ENCODE data around the gene ST3GAL3.
"Not testable (repeated sequence)": the region's sequence is repeated elsewhere in the genome, so short reads cannot be mapped to it uniquely, and the experiment has no call there.

ST3GAL3 gene

DNA sequence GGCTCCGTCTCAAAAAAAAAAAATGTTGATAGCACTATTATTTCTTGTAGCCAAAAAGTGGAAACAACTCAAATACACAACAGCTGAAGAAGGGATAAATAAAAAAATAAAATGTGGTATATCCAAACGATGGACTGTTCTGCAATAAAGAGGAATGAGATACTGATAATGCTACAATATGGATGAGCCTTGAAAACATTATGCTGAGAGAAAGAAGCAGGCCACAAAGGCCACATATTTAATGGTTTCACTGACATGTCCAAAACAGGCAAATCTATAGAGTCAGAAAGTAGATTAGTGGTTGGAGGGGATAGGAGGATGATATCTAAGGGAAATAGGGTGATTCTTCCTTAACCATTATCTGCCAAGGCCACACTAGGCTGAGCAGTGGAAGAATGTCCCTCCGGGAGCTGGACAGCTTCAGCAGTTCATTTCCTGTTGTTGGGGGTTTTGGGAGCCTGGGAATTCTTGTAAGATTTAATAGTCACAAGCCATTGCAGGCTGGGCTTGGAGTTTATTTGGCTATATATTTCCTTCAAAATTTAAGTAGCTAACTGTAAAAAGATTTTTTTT, 53.5 kb downstream of the ST3GAL3 start:
- no peak for DNase-seq

GRCh38 chr1:43763497-43763973, 56.2 kb downstream of the ST3GAL3 start:
- DNase-seq = peak; percentile 7 to 13

DNA sequence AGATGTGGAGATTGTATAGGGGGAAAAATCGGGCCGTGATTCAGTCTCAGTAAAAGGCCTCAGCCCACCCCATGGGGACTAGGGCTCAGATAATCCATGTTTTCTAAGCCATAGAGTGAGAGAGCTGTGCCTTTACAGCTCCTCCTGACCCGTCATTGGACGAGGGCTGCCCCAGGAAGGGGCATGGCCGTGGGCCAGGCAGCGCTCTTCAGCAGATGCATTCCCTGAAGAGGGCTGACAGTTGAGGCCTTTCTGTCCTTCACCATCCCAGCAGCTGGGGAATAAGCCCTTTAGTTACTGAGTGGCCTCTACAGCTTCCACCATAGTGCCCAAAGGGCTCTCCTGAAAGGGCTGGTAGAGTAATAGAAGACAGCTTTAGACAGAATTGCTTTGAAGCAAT, 57.2 kb downstream of the ST3GAL3 start:
- no peak for DNase-seq

DNA sequence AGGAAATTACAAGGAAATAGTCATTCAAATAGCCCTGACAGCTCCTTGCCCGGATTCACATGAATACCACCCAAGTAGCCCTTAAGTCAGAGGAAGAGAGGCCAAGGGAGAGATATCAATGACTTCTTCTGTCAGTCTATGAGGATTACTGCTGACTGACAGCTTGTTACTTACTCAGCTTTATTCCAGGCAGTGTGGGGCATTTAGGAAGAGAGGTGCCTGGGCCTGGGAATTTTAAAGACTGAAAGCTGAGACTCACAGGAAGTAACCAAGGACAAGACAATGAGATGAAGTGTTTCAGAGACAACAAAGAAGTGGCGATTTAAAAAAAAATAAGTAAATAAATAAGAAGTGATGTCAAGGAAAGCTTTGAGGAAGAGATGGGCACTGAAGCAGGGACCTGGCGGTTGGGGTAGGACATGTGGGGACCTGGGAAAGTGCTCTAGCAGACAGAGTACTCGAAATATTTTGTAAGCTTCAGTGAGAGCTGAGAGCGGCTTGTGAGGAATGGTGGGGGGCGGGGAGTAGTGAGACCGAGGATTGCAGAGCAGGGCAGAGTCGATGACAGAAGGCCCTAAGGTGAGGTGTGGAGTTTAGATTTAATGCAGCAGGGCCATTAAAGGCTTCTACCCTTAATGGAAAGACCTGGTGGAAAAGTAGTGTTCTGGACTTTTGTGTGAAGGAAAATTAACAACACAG, 58.9 kb downstream of the ST3GAL3 start:
- no peak for DNase-seq

GRCh38 chr1:43766818-43767525, 59.6 kb downstream of the ST3GAL3 start:
- DNase-seq = no peak

GRCh38 chr1:43768168-43768567, 60.8 kb downstream of the ST3GAL3 start:
- DNase-seq = no peak

- DNase-seq = no peak
Observed at GRCh38 chr1:43769350-43769908, 62.1 kb downstream of the ST3GAL3 start.

DNA sequence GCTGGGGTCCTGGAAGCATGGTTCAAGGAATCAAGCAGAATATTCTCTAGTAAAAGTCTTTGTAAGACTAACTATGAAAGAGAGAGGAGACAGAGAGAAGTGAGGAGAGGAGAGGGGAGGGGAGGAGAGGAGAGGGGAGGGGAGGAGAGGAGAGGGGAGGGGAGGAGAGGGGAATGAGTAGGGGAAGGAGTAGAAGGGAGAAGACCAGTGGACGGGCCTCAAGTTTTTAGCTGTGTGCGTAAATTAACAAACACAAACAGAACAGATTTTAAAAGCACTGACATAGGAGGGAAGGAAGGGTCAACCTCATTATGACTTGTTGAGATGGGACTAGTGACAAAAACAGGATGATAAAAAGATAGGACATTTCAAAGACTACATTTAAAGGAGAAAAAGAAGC, 62.8 kb downstream of the ST3GAL3 start:
- DNase-seq = no peak

DNA sequence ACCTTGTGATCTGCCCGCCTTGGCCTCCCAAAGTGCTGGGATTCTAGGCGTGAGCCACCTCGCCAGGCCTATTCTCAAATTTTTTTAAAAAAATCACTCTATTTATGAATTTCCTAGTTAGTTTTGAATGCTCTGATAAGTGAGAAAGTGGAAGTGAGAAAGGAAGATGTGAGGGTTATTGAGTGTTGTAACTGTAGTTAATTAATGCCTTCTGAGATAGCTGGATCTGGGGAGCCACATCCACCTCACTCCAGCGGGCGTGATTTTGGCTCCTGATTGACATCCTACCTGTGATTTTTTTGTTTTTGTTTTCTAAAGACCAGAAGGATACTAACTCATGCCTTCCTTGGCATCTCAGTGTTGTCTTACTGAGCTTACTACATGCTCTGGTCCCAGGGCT, 65.6 kb downstream of the ST3GAL3 start:
- DNase-seq = no peak

DNA sequence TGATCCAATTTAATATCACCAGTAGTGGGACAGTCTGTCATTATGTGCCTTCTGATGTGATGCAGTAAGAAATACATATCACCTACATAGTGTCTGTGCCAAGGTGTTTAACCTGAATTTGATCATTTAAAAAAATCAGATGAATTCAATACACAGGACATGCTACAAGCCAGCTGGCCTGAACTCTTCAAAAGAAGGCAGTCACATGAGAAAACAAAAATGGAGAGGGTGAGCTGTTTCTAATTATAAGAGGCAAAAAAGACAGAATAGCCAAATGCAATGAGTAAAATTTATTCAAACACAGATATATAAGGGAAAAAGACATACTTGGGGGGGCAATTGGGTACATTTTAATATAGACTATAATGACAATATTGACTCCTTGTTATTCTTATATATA, 66.5 kb downstream of the ST3GAL3 start:
- DNase-seq = no peak

DNA sequence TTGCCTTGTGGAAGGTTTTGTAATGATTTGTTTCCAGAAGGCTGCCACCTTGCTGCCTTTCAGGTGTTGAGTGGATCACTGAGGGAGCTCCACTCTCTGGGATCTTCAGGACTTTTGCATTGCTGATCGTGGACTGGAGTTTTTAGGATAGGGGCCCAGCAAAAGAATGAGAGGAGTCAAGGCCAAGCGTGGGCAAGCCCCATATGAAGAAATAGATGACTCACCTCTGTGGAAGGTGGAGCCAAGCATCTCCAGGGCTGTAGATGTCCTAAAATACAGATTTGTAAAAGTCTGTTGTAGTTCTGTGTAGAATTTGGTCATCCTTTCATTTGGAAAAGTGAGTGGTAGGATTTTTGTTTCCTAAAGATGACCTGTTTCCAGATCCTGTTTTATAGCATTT, 67.0 kb downstream of the ST3GAL3 start:
- no peak for DNase-seq

GRCh38 chr1:43776043-43776761, 68.9 kb downstream of the ST3GAL3 start:
- no peak for DNase-seq

GRCh38 chr1:43777916-43778315, 70.6 kb downstream of the ST3GAL3 start:
- not testable (repeated sequence) for DNase-seq

- DNase-seq = no peak
Observed at GRCh38 chr1:43779266-43779665, 71.9 kb downstream of the ST3GAL3 start.

GRCh38 chr1:43779805-43780403, 72.6 kb downstream of the ST3GAL3 start:
- DNase-seq = no peak

DNA sequence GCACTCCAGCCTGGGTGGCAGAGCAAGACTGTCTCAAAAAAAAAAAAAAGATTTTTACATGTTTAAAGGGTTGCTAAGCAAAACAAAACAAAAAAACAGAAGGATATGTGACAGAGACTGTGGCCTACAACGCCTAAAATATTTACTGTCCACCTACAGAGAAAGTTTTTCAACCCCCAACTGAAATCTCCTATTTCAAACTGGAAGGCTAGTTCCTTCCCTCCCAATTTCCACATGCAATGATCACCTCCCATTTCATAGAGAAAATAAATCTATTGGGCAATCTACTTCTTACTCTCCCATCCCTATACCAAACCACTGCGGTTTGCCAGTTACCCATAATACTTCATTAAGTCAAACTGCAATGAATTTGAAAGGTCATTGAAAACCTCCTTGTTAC, 74.2 kb downstream of the ST3GAL3 start:
- no peak for DNase-seq

DNA sequence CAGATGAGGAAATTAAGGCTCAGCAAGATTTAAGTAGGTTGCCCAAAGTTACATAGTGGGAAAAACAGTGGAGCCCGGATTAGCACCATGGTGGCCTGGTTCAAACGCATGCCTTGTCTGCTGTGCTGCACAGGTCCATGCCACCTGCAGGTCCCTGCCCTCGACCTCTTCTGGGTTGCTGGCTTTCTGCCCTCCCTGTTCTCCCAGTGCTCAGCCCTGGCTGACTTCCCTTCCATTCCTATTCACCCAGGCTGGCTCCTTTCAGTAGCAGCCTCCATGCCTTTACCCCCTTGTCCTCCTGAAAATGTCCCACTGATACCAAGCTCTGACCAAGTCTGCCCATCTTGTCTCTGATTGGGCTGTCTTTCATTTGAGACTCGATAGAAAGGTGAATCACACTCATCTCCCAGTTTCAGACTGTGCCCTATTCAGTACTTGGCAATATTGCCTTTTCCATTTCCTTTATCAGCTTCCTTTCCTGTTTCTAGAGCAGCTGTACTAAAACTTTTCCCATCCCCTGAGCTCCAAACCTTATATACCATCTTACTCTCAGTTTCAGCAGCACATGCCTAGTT, 75.8 kb downstream of the ST3GAL3 start:
- no peak for DNase-seq

DNA sequence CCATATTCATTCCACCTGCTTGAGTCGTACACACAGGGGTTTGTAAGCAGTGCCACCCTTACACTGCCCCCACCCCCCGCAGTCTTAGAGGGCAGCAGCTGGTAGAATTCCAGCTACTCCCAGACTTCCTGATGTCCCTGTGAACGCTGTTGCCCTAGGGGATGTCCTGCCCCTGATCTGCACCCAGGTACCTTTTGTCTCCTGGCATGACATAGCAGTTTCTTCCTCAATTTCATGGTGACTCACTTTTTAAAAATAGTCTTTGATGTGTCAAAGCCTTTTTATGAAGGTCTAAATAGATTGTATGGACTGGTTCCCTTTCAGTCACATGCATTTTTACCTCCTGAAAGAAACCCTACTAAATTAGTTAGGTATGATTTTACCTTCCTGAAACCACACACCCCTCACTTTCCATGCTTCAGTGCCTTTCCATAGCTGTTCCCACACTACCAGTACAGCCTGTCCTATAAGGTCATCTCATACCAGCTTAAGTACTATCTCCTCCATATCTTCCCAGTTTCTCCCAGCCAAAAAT, 76.4 kb downstream of the ST3GAL3 start:
- no peak for DNase-seq

- no peak for DNase-seq
Observed at GRCh38 chr1:43786201-43786958, 79.0 kb downstream of the ST3GAL3 start.

- DNase-seq = no peak
Observed at GRCh38 chr1:43786960-43787359, 79.6 kb downstream of the ST3GAL3 start.

Data from stimulated activated CD4-positive, alpha-beta T cell treated with anti-CD3 and anti-CD28 coated beads, Interleukin-4, amount 100 ng/mL, for 4 hours (primary cell).